Measurements from ENCODE around the gene SNTG2.
A peak's percentile ranks its signal among the peaks of the same experiment; 100 is the strongest.

Gene SNTG2

DNA sequence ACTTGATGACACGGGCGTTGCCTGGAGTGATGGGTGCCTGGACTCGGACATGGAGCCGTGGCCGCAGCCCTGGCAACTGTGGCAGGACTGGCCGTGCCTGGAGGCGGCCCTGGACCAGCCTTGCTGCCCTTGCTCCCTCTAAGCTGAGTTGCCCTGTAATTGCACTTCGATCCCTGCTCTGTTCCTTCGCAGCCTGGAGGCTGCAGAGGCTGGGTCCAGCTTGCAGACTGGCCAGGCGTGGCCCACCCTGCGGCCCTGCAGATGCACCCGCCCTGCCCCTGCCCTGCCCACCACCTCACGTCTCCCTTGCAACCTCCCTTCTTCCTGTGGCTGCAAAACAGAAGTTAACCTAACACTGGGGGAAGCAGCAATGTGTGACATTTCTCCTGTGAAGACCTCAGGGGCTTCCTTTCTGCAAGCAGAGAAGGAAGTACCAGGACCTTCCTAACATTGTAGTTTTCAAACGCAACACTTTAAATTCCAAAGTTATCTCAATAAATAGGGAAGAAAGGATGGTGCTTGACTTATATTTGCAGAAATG is 288.0 kb downstream of the SNTG2 start:
- DNase-seq (ENCODE audit: low spot score): no peak

DNA sequence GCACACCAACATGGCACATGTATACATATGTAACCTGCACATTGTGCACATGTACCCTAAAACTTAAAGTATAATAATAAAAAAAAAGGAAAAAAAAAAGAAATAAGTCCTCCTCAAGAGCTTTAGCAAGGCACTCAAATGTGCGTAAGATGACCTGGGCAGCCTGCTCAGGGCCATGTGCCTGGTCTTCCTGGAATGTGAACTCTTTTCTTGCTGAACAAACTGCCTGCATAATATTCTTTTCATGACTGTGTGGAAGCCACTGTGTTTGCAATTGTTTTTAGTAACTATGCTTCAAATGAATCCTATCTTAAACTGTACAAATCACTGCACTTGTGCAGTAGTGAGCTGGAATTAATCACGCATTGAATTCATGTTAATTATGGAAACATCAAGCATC is 294.5 kb downstream of the SNTG2 start:
- no peak for DNase-seq (ENCODE audit: low spot score)

DNA sequence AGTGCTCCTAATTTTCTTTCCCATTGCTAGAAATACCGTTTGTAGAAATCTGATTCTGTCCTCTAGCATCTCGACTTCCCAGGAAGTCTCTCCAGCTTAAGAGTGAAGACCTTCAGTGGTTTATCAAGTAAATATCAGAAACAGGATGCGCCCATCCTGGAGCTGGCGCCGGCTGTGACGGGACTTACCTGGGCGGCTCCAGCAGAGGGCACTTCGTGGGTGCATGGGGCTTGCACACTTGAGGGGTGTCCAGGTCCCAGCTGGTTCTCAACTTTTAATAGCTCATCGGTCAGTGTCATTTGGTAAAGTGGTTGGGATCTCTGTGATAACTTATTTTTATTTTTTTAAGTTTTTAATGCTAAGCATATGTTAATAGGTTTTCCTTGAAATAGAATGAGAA is 295.6 kb downstream of the SNTG2 start:
- DNase-seq (ENCODE audit: low spot score): no peak

DNA sequence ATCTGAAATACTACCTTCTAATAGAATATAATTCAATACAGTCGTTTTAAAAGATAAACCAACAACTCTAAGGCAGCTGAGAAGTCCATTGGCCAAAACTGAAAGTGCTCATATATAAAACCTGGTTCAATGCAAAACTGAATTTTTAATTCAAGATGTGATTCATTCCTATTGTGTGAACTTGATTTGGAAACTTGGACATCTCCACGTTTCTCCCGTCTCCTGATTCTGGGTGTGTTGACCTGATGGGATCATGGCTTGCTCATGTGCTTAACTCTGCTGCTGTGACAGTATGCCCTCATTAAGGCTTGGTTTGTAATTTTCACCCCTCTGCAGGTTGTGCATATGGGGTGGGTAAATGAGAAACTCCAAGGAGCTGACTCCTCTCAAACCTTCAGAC is 296.3 kb downstream of the SNTG2 start:
- DNase-seq (ENCODE audit: low spot score): no peak

DNA sequence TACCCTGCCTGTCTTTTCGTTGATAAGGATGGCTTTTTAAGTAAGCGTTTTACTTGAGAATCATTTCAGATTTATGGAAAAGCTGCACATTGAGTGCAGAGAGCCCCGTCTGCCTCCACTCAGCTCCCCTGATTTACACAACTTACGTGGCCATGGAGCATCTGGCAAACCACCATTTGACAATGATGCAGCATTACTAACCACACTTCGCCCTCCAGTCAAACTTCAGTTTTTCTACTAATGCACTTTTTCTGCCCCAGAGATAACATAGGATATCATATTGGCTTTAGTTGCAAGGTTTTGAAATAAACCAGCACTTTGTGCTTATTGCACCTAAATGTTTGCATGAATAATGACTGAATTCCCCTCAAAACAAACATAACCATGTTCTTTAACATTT is 297.5 kb downstream of the SNTG2 start:
- no peak for DNase-seq (ENCODE audit: low spot score)

DNA sequence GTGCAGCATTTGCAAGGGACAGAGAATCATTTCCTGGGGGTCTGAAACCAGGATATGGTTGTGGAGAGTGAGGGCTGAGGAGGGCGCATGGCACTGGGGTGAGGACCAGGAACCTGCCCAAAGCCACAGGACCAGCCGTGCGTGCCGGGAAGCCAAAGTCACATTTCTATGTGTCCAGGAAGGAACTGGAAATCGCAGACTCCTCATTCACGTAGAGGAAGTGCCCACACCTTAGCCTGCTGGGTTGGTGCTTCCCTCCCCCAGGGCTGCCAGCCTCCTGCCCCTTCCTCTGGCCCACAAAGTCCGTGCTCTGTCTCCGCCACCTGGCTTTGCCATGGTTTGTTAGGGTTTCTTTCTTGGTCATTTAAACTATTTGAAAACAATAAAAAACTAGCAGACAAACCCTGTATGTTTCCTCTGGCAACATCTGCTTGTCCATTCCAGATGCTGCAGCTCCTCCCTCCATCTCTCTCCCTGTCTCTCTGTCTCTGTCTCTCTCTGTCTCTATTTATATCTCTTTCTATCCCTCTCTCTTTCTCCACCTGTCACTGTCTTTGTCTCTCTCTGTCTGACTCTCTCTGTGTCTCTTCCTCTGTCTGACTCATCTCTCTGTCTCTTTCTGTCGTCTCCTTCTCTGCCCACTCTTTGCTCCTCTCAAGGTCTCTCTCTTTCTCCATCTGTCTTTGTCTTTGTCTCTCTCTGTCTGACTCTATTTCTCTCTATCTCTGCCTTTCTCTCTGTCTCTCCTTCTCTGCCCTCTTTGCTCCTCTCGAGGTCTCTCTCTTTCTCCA is 299.4 kb downstream of the SNTG2 start:
- DNase-seq (ENCODE audit: low spot score): no peak

DNA sequence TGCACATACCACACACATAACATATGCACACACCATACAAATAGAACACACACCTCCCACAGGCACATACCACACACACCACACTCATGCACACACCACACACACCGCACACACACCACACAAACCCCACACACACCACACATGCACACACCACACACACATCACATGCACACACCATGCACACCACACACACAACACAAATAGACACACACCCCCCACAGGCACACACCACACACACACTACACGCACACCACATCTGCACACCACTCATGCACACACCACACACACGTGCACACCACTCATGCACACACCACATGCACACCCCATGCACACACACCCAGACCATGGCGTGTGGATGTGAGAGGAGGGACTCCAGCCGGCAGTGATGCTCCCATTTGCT is 300.9 kb downstream of the SNTG2 start:
- no peak for DNase-seq (ENCODE audit: low spot score)

DNA sequence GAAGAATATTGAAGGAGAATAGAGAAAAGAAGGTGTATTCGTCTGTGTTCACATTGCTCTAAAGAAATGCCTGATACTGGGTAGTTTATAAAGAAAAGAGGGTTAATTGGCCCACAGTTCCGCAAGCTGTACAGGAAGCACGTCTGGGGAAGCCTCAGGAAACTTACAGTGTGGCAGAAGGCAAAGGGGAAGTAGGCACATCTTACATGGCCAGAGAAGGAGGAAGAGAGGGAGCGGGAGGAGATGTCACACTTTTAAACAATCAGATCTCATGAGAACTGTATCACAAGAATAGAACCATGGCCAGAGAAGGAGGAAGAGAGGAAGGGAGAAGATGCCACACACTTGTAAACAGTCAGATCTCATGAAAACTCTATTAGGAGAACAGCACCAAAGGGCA is 303.0 kb downstream of the SNTG2 start:
- DNase-seq (ENCODE audit: low spot score): no peak

DNA sequence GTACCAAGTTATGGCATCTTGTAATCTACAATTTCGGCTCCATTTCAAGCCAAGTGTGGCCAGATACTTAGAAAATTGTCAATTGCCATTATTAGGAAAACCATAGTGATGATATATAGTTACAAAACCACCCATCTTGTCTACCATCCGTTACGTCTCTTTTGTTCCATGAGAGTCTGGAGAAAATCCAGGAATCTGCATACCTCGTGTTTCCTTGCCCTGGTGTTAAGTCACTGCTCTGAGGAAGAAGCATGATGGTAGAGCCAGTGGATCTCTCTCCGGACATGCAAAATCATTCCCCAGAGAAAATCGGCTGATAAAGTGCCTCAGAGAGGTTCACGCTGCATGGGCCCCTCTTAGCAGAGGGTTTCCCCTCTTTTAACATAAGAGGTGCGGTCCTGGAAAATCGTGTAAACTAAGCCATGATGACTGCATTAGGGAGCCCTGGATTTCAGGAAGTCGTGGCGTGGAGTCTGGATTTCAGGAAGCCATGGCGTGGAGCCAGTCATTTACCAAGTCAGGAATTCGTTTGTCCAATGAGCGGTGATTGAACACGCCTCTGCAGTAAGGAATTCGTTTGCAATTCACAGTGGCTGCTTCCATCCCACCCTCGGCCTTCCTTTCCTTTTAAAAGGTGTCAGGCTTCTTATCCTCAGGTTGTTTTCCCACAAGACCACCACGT is 304.2 kb downstream of the SNTG2 start:
- no peak for DNase-seq (ENCODE audit: low spot score)

DNA sequence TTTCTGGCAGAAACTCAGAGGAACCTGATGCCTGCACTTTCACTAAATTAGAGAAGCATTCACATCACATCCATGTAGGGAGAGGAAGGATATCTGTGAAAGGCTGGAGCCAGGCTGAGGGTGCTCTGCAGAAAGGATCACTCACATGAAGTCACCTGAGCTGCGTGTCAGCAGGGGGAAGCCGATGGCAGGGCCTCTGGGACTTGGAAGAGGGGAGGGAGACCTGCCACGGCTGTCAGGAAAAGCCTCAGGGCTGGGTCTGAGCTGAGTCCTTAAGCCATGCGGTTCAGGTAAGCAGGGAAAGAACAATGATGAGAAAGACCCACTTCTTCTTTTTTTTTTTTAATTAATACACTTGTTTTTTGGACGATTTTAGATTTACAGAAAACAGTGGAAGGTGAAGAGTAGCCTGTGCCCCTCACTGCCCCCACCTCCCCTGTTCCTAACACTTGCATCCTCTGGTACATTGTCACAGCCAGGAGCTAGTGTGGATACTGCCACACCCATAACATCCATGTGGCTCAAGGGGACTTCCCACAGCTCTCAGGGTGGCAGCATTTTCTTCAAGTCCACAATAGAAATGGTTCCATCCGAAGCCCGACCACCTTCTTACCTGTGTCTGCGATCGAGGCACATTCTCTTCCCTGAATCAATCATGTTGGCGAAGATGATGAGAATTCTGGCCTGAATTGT is 306.1 kb downstream of the SNTG2 start:
- DNase-seq (ENCODE audit: low spot score): no peak

DNA sequence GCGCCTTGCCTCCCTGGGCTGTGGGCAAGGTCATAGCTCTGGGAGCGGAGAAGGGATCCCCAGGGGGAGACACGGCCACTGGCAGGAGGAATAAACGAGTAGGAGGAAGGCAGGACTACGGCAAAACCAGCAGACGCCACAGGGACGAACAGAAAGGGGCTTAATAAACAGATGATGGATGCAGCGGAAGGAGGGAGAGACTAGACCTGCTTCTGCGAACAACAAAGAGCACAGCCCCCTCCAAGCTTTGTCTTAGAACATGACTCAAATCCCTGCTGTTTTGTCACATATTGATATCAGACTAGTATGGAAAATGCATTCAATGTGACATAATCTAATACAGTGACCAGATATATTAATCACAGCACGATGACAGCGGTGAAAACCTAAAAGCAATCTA is 306.7 kb downstream of the SNTG2 start:
- DNase-seq (ENCODE audit: low spot score): no peak

DNA sequence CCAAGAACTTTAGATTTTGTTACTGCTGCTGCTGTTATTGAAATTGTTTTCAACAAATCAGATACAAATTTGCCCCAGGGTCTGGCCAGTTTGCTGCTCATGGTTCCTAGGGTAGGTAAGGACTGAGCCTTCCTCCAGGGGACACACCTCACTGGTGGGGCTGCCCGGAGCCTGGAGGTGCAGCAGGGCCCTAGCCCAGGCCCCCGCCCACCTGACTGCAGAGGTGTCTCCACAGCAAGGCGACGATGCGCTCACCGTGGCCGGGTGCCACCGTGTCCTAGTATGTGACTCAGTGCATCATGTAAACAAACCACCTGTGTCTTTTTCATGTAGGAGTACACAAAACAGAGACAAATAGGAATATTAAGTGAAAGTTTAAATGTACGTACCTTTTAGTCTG is 309.1 kb downstream of the SNTG2 start:
- DNase-seq (ENCODE audit: low spot score): no peak

DNA sequence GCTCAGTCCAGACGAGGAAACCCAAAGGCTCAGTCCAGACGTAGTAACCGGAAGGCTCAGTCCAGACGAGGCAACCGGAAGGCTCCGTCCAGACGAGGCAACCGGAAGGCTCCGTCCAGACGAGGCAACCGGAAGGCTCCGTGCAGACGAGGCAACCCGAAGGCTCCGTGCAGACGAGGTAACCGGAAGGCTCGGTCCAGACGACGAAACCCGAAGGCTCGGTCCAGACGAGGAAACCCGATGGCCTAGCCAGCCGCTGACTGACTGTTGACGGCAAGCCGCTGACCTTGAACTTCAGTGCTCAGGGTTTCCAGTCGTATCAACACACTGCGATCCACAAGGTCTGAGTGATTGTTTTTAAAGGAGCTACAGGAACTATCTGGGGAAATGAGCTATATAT is 312.0 kb downstream of the SNTG2 start:
- DNase-seq (ENCODE audit: low spot score): no peak

DNA sequence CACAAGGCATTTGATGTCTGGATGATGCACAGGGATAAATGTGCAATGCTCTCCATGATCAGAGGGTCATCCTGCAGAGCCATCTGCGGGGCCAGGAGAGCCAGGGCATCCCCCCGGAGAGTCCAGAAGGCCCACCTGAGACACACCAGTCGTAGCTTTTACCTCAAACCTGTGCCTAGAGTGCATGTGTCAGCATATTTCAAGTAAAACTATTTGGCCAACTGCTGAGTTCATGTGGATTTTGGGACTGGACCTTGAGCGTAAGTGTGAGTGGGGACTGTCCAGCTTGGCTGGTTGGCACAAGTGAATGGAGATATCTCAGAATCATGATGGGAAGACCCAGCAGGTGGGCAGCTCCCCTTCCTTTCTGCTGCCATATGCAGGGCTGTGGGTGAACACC is 314.8 kb downstream of the SNTG2 start:
- DNase-seq (ENCODE audit: low spot score): no peak

DNA sequence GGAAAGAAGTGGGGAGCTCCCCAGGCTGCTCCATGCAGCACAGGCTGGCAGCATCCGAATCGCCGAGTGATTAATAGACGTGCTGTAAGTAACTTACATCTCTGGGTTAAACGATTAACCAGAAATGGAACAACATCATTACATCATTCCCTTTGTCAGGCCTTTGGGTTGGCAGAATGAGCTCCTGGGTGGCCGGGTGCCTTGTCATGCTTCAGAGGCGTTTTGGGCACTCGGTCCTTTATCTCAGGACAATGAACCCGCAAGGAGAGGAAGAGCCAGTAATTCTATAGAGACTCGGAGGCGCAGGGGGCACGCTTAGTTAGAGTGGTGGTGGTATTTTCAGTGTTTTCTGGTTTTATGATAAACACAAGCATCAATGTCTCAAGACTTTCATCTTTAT is 315.7 kb downstream of the SNTG2 start:
- no peak for DNase-seq (ENCODE audit: low spot score)

DNA sequence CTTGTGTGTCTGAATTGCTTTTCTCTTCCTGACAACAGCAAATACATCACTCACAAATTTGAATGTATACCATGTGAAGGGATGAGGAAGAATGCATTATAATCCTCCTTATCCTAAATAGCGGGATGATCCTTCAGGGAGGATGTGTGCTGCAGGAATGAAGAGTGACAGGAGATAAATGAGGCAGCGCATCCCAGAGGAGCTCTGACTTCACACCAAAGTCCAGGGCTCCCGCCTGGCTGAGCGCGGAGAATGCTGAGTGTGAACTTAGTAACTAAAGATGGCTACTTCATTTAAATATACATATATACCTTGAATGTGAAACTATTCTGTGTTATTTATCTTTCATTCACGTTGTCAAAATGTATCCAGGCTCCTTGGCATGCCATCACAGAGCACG is 317.4 kb downstream of the SNTG2 start:
- no peak for DNase-seq (ENCODE audit: low spot score)

DNA sequence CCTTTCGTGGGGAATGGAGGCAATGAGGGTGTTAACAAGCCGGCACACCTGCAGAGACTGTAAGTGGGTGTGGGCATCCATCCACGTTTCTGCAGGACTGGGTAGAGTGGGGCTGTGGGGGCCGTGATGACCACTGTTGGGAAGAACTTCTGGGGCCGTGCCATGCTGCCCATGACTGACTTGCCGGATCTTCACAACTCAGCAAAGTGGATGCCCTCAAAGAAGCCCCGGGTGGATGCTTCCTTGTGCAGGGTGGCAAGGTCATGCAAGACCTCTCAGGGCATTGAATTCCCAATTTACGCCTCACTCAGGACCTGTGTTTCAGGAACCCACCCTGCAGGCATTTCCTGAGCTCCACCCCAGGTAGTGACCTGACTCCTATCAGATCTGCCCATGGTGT is 319.2 kb downstream of the SNTG2 start:
- no peak for DNase-seq (ENCODE audit: low spot score)

DNA sequence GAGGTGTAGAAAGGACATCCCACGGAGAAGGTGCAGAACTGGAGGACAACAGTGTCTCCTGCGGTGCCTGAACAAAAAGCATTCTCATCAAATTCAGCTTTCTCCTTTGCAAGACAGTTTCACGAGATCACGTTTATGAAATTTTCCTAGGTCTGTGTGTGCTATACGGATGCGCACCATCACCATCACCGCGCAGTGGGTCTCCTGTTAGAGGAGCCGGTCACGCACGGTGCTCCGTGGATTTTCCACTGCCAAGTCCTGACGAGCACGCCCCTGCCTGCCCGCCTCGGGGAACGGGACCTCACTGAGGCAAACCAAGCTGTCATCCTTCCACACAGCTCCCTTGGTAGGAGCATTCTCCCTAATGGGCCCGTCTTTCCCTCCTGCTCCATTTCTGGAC is 322.2 kb downstream of the SNTG2 start:
- DNase-seq (ENCODE audit: low spot score): no peak

DNA sequence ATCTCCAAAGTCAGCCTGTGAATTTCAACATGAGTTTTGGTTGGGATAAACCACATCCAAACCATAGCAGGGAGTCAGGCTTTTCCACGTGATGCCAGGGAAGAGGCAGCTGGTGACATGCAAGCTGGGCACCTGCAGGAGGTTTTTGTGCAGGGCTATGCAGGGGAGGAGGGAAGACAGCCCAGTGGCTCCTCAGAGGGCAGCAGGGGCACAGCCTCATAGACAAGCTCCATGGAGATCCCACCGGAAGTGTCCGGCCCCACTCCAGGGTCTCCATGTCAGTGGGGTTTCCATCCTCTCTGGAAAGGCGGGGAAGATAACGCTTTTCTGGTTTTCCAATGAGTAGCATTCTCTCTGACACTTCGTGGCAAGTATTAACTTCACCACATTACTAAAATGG is 327.0 kb downstream of the SNTG2 start:
- DNase-seq (ENCODE audit: low spot score): no peak

DNA sequence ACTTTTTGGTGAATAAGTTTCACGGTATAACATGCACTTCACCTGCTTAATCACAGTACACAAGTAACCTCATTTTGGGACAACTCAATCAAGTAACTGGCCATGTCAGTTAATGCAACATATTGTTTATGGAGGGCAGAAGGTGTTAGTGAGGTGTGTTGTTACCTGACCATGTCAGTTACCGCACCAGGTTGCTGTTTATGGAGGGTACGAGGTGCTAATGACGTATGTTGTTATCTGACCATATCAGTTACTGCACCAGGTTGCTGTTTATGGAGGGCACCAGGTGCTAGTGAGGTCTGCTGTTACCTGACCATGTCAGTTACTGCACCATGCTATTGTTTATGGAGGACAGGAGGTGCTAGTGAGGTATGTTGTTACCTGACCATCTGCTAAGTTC is 327.5 kb downstream of the SNTG2 start:
- no peak for DNase-seq (ENCODE audit: low spot score)

DNA sequence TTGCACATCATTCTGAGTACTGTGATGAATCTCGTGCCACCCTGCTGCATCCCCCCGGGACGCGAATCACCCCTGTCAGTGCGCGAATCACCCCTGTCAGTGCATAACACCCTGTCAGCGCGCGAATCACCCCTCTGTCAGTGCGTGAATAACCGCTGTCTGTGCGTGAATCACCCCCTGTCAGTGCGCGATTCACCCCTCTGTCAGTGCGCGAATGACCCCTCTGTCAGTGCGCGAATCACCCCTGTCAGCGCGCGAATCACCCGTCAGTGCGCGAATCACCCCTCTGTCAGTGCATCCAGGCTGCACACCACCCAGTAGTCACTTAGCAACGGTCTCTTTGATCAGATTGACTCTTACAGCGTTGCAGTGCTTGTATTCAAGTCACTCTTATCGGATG is 328.2 kb downstream of the SNTG2 start:
- no peak for DNase-seq (ENCODE audit: low spot score)

DNA sequence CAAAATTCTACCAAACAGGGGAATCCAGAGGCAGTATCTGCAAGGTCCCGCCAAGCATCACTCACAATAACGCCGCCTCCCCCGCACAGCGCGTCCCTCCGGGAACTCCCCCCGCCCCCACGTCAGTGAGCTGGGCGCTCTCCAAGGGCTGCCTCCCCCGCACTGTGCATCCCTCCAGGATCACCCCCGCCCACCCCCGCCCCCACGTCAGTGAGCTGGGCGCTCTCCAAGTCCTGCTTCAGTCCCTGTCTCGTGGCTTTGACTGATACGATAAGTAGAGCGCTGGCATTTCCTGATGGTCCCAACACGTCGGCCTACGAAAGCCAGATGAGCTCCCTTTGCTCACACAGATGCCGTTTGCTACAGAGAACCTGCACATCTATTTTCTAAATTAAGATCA is 331.9 kb downstream of the SNTG2 start:
- peak; percentile 23 for DNase-seq (ENCODE audit: low spot score)

Data from Ammon's horn (tissue), 1 donor.